Measurements from ENCODE around the gene PJVK. TPM values are rescaled to one million over a fixed set of nuclear protein-coding genes. Genes with fewer than 3 reads are reported as not detected.
"Not testable (repeated sequence)": the region's sequence is repeated elsewhere in the genome, so short reads cannot be mapped to it uniquely, and the experiment has no call there.

PJVK gene
- total RNA-seq, 2 donors from 2014 or later = 1.5 to 2.8 TPM

DNA sequence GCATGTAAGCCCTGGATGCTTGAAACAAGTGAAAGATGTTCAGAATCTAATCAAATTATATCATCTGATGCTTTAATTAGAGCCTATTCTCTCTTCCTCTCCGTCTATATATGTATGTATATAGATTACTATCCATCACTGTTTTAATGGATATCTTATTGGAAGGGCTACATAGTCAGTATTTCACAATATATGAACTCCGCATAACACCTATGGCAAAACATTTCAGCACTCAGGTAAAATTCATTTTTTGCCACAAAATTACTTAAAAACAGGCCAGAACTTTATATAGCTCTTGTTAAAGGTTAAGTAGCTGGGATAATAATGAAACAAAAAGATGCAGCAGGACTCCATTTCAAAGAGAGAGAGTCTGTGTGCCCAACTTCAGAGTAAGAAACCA lies 1.2 kb downstream of the PJVK start:
- ATAC-seq (no peak), DNase-seq (ENCODE audit: low spot score) (no peak)
- Mint-ChIP-seq H3K4me1 (ENCODE audit: low read depth in 2 of 2) (peaks cover 19 to 29% of the 10 kb centered on the region in 2 donors), H3K9me3 (no peaks in the 10 kb centered on the region), H3K27ac (no peak overlapping the region), H3K27me3 (peaks cover 3 to 8% of the 10 kb centered on the region in 2 donors), H3K36me3 (peaks cover 7% of the 10 kb centered on the region), H3K4me3 (peak overlapping the region; percentile 30)

DNA sequence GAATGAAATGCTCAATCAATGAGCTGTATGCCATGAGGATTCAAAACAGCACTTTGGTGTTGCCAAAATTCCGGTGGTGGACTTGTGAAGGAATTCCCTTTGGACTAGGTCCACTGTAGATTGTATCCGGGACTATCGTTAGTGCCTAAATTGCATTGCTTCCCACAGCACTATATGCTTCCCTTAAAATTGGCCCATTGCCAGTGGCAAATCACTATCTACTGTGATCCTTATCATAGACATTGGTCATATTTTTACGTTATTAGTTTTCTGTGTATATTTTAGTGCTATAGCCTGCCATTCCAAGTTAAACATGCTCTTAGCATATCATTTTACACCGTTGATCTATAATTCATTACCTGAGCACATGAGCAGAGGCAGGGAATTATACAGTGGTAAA lies 1.7 kb downstream of the PJVK start:
- ATAC-seq = no peak
- Mint-ChIP-seq H3K27me3 (peaks cover 3 to 8% of the 10 kb centered on the region in 2 donors), H3K36me3 (peaks cover 7% of the 10 kb centered on the region), H3K27ac (no peak overlapping the region), H3K4me1 (ENCODE audit: low read depth in 2 of 2) (peaks cover 18 to 29% of the 10 kb centered on the region in 2 donors), H3K9me3 (no peaks in the 10 kb centered on the region), H3K4me3 (no peak overlapping the region)
- no peak for DNase-seq (ENCODE audit: low spot score)

DNA sequence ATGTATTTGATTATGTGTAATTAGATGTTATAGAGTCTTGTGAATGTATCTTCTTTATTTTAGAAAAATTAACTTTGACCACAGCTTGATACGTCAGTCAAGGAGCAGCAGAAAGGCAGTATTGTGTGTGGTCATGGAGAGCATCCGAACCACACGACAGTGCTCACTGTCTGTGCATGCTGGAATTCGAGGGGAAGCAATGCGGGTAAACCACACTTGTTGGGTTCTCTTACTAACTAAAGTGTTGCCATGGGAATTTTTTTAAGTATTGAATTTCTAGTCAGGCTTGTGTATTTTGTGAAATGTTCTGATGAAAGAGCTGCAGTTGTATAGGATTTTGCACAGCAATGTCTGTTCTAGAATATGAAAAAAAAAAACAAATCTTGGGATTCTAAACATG lies 4.8 kb downstream of the PJVK start:
- H3K36me3 Mint-ChIP-seq = no peaks in the 10 kb centered on the region
- H3K27ac Mint-ChIP-seq = no peak overlapping the region
- peaks cover 7% of the 10 kb centered on the region in 2 donors for H3K4me1 Mint-ChIP-seq (ENCODE audit: low read depth in 2 of 2)
- H3K4me3 Mint-ChIP-seq = no peak overlapping the region
- H3K9me3 Mint-ChIP-seq = no peaks in the 10 kb centered on the region
- H3K27me3 Mint-ChIP-seq = peaks cover 5 to 8% of the 10 kb centered on the region in 2 donors
- DNase-seq (ENCODE audit: low spot score) = no peak
- no peak for ATAC-seq

DNA sequence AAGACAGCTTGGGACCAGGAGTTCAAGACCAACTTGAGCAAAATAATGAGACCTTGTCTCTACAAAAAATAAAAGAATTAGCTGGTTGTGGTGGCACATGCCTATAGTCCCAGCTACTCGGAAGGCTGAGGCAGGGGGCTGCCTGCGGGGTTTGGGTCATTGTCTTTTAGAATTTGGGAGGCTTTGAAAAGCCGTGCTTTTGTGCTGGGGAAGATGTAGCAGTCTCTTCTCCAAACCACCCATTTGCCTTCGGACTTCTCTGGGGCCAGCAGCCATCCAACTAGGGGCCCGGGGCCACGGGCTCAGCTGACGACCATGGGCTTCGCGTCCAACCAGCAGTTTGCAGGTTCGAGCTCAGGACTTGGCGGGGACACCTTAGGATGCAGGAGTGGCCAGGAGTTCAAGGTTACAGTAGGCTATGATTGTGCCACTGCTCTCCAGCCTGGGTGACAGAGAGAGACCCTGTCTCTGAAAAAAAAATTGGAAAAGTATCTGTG lies 6.3 kb downstream of the PJVK start:
- Mint-ChIP-seq H3K27ac (no peak overlapping the region), H3K27me3 (peaks cover 5 to 8% of the 10 kb centered on the region in 2 donors), H3K36me3 (no peaks in the 10 kb centered on the region), H3K4me3 (no peak overlapping the region), H3K9me3 (no peaks in the 10 kb centered on the region), H3K4me1 (ENCODE audit: low read depth in 2 of 2) (no peaks in the 10 kb centered on the region)
- DNase-seq (ENCODE audit: low spot score) (no peak), ATAC-seq (no peak)

DNA sequence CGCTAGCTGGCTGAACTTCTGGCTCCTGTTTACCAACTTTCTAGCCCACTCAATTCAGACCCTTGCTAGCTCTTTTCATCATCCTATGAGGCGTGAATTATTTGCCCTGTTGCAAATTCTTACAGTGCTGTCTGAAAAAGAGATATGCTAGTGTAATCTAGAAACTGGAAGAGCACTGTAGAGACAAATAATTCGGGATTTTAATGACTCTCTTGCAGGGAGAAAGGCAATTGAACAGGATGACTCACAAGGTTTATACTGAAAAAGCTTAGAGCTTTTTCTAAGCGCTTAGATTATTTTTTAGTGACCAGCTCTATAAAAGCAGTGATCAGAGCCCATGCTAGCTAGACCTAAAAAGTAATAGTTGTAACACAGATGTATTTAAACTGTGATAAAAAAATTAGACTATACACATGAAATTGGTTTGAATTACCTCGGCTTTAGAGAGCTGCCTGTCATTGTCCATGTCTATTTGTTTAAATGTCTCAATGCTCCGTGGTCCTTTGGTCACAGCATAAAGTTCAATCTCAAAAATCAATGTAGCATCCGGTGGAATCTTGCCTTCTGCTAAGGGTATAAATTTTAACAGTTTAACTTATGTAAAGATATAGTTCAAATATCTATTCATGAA lies 18.2 kb downstream of the PJVK start:
- Mint-ChIP-seq H3K36me3 (no peaks in the 10 kb centered on the region), H3K9me3 (no peaks in the 10 kb centered on the region), H3K27ac (no peak overlapping the region), H3K4me3 (no peak overlapping the region), H3K4me1 (ENCODE audit: low read depth in 2 of 2) (no peaks in the 10 kb centered on the region), H3K27me3 (no peaks in the 10 kb centered on the region)
- ATAC-seq (no peak), DNase-seq (ENCODE audit: low spot score) (no peak)

DNA sequence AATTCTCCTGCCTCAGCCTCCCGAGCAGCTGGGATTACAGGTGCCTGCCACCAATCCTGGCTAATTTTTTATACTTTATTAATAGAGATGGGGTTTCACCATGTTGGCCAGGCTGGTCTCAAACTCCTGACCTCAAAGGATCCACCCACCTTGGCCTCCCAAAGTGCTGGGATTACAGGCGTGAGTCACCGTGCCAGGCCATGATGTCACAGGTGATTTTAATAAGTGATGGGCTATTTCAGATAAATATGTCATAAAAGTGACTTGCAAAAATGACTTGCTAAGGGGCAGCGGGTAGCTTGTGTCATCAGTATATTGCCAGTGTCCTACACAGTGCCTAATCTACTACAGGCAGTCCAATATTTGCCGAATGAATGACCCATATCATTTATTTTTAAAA lies 20.1 kb downstream of the PJVK start:
- H3K4me1 Mint-ChIP-seq (ENCODE audit: low read depth in 2 of 2); ATAC-seq; DNase-seq (ENCODE audit: low spot score); H3K9me3 Mint-ChIP-seq; H3K27ac Mint-ChIP-seq; H3K4me3 Mint-ChIP-seq; H3K36me3 Mint-ChIP-seq; H3K27me3 Mint-ChIP-seq: not testable (repeated sequence)

DNA sequence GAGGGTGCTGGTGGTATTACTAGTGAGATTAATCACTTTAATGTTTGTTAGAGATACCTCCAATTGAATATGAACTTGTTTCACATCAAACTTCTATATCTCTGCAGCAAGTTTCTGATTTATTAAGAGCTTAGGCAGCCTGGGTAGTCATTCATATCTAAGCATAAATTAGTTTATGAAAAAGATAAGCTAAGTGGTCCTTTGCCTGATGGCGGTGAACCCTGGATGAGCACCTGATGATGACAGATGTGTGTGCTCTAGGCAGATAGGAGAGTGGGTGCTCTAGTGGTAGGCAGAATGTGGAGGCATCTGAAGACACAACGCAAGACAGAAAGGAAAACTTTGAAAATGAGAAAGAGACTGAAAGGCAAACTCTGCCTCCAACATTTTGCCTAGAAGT lies 22.2 kb downstream of the PJVK start:
- H3K27ac Mint-ChIP-seq = no peak overlapping the region
- H3K27me3 Mint-ChIP-seq = no peaks in the 10 kb centered on the region
- ATAC-seq (no peak), DNase-seq (ENCODE audit: low spot score) (no peak)
- H3K4me1 Mint-ChIP-seq (ENCODE audit: low read depth in 2 of 2) = peaks cover 2 to 3% of the 10 kb centered on the region in 2 donors
- H3K9me3 Mint-ChIP-seq = no peaks in the 10 kb centered on the region
- no peak overlapping the region for H3K4me3 Mint-ChIP-seq
- H3K36me3 Mint-ChIP-seq = no peaks in the 10 kb centered on the region

DNA sequence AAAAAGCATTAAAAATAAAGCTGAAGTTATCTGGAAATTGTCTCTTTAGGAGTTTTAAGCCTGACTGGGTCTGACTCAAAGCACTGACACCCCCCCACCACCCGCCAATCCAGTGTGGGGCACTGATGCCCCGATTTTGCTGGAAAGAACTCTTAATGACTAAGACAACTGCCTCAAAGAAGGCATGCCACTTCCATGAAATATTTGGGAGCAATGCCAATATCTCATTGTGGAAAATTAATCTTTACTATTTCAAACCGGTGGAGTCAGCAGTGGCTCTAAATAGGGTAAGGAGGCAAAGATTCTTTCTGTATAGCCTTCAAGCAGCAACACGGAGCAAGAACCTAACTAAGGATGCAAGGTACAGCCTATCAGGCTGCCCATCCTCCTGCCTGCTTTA lies 22.8 kb downstream of the PJVK start:
- H3K36me3 Mint-ChIP-seq = no peaks in the 10 kb centered on the region
- peaks cover 8 to 9% of the 10 kb centered on the region in 2 donors for H3K4me1 Mint-ChIP-seq (ENCODE audit: low read depth in 2 of 2)
- H3K27me3 Mint-ChIP-seq = no peaks in the 10 kb centered on the region
- H3K27ac Mint-ChIP-seq = no peak overlapping the region
- H3K4me3 Mint-ChIP-seq = no peak overlapping the region
- ATAC-seq (no peak), DNase-seq (ENCODE audit: low spot score) (no peak)
- no peaks in the 10 kb centered on the region for H3K9me3 Mint-ChIP-seq

DNA sequence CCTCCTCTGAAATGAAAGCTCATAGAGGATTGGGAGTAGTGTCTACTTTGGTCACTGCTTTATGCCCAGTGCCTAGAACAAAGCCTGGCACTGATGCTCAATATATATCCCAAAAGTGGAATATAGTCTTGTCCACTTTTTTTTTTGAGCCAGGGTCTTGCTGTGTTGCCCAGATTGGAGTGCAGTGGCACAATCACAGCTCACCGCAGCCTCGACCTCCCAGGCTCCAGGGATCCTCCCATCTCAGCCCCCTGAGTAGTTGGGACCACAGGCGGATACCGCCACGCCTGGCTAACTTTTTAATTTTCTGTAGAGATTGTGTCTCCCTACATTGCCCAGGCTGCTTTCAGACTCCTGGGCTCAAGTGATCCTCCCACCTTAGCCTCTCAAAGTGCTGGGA lies 23.4 kb downstream of the PJVK start:
- no peaks in the 10 kb centered on the region for H3K9me3 Mint-ChIP-seq
- DNase-seq (ENCODE audit: low spot score) (no peak), ATAC-seq (no peak)
- H3K27ac Mint-ChIP-seq = no peak overlapping the region
- peaks cover 11 to 15% of the 10 kb centered on the region in 2 donors for H3K4me1 Mint-ChIP-seq (ENCODE audit: low read depth in 2 of 2)
- no peaks in the 10 kb centered on the region for H3K36me3 Mint-ChIP-seq
- no peak overlapping the region for H3K4me3 Mint-ChIP-seq
- no peaks in the 10 kb centered on the region for H3K27me3 Mint-ChIP-seq

DNA sequence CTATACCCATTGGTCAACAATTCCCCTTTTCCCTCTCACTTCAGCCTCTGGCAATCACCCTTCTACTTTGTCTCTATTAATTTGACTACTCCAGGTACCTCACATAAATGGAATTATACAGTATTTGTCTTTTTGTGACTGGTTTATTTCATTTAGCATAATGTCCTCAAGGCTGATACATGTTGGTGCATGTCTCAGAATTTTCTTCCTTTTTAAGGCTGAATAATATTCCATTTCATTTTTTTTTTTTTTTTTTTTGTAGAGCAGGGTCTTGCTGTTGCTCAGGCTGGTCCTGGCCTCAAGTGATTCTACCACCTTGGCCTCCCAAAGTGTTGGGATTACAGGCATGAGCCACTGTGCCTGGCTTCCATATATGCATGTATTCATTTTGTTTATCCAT lies 25.3 kb downstream of the PJVK start:
- Mint-ChIP-seq H3K27me3 (no peaks in the 10 kb centered on the region), H3K9me3 (no peaks in the 10 kb centered on the region), H3K36me3 (no peaks in the 10 kb centered on the region), H3K4me3 (no peak overlapping the region), H3K27ac (no peak overlapping the region), H3K4me1 (ENCODE audit: low read depth in 2 of 2) (peaks cover 17 to 22% of the 10 kb centered on the region in 2 donors)
- no peak for DNase-seq (ENCODE audit: low spot score)
- no peak for ATAC-seq

DNA sequence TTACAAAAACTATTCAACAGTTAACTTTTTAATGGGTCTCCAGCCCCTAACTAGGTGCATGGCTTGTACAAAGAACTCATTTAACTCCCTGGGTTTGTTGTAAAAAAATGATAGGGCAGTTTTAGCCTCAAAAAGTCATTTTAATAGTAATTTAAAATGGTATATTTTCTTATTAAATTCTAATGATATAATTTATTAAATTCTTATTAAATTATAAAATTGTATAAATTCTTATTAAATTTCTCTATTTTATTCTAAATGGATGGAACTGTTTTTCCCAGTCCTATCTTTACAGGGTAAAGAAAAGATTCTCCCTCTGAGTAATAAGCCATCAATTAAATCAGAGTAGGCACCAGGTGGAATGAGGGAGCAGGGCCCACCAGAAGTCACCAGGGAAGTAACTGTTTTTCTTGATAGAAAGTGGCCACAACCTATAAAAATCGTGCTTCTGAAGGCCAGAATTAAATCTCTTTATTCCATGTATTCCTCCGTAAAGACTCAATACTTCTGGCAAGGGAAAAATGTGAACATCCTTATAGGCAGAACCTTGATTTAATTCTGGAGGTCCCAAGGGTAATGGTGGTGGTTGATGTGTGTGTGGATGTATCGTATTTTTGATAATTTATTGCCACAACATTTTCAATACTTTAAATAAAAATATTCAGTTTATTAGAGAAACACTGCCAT lies 26.4 kb downstream of the PJVK start:
- H3K4me1 Mint-ChIP-seq (ENCODE audit: low read depth in 2 of 2) = peaks cover 27 to 33% of the 10 kb centered on the region in 2 donors
- peak overlapping the region in 1 of 2 donors; percentile 97 for H3K27ac Mint-ChIP-seq

DNA sequence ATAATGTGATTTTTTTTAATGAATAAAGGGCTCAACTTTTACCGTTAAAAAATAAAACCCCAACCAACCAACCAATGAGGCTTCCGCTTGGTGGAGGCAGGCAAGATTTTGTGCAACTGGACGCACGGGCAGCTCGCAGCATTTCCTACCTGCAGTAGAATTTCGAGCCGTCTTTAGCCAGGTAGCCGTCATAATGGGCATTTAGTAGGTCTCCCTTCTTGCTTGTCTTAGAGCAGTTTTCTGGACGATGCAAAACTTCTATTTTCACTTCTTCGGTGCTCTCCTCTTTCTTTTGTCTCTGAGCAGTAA lies 26.9 kb downstream of the PJVK start:
- no peaks in the 10 kb centered on the region for H3K27me3 Mint-ChIP-seq
- peak overlapping the region; percentile 84 to 97 for H3K27ac Mint-ChIP-seq
- H3K9me3 Mint-ChIP-seq = no peaks in the 10 kb centered on the region
- peak overlapping the region; percentile 86 for H3K4me3 Mint-ChIP-seq
- H3K4me1 Mint-ChIP-seq (ENCODE audit: low read depth in 2 of 2) = peaks cover 29 to 36% of the 10 kb centered on the region in 2 donors
- ATAC-seq (no peak), DNase-seq (ENCODE audit: low spot score) (no peak)
- H3K36me3 Mint-ChIP-seq = no peaks in the 10 kb centered on the region

More for the DNA sequence above, 26.4 kb downstream of the PJVK start:
- Mint-ChIP-seq H3K36me3 (no peaks in the 10 kb centered on the region), H3K27me3 (no peaks in the 10 kb centered on the region), H3K9me3 (no peaks in the 10 kb centered on the region), H3K4me3 (peak overlapping the region; percentile 86)
- DNase-seq (ENCODE audit: low spot score) (no peak), ATAC-seq (no peak)

DNA sequence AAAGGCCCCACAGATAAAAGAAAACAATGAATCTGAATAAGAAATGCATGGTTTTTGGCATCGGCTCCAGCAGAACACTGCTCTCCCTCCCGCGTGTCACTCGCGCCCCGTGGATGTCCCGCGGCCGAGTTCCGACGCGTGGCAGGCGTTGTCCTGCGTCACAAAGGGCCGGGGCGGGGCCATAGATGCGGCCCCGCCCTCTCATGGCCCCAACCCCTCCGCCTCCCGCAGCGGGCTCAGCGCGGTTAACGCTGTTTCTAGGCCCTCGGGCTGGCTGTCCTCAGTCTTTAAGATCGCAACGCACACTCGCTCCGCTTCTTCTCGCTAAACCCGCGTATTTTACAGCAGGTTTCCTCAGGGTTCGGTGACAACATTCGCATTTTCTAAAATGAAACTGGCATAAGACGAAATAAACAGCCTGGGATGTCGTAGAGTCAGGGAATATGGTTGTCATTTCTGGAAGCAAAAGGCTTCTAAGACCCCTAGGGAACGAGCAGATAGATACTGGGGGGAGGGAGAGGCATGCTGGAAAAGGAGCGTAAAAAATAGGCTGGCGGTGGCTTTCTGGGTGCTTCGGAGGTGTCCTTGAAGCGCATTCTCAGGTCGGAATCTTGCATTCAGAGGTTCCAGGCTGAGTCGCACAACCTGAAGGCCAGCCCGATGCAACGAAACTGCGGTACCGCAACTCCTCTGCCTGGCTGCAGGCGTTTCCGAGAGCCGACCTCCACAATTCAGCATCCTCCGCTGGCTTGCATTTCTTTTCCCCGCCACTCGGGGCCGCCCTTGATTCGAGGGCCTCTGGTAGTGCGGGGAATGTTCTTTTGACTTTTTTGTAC lies 27.5 kb downstream of the PJVK start, which contains the start of gene FKBP7:
FKBP7 (minus strand) TSS at position 162 of the 836 bp plus-strand sequence; CDS start at position 61, 101 bp downstream.
- Mint-ChIP-seq H3K36me3 (no peaks in the 10 kb centered on the region), H3K27ac (peak within 1 kb of the TSS; percentile 84 to 97), H3K4me3 (peak within 1 kb of the TSS; percentile 86), H3K27me3 (no peaks in the 10 kb centered on the region), H3K9me3 (no peaks in the 10 kb centered on the region), H3K4me1 (ENCODE audit: low read depth in 2 of 2) (peaks cover 29 to 36% of the 10 kb centered on the region in 2 donors)
- ATAC-seq = peak; percentile 88 to 89
- peak; percentile 84 for DNase-seq (ENCODE audit: low spot score)

DNA sequence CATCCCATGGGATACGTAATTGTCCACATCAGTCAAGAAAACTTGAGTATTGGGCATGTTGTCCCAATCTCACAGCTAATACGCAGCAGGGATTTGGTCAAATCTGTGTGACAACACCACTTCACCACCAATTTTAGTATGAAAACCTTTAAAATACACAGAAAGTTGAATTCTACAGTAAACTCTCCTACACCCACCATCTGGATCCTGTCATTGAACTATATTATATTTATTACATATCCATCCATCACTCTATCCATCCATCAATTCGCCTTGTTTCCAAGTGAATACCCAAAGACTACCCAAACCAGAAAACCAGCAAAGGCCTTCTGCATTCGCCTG lies 28.1 kb downstream of the PJVK start:
- DNase-seq (ENCODE audit: low spot score) (no peak), ATAC-seq (no peak)
- Mint-ChIP-seq H3K4me3 (peak overlapping the region; percentile 86), H3K27me3 (no peaks in the 10 kb centered on the region), H3K9me3 (no peaks in the 10 kb centered on the region), H3K36me3 (no peaks in the 10 kb centered on the region), H3K27ac (peak overlapping the region; percentile 84 to 97), H3K4me1 (ENCODE audit: low read depth in 2 of 2) (peaks cover 29 to 37% of the 10 kb centered on the region in 2 donors)
